HepG2 (cell line): ENCODE measurements around the gene PPP2R2D. TPM values are rescaled to one million over a fixed set of nuclear protein-coding genes. Genes with fewer than 3 reads are reported as not detected.
A peak's percentile ranks its signal among the peaks of the same experiment; 100 is the strongest.

Experiments used
- CBFB ChIP-seq: sonication (generic); formaldehyde crosslinking; IDR thresholded peaks from 2 replicates; pipeline ENCODE4 v1.4.0; 2020; ENCODE audit warnings: missing genetic modification reagents
- CREB1 ChIP-seq, 2 experiments: fragments of 450-650 bp in 1 of 2; IDR thresholded peaks; 2 replicates each; pipeline ENCODE4 v1.6.1; 2016 to 2017; ENCODE audit warnings: control low read depth in 1 of 2, mild to moderate bottlenecking in 1 of 2, missing compliant biosample characterization in 1 of 2, missing genetic modification characterization in 1 of 2
- SRY ChIP-seq: sonication (generic); formaldehyde crosslinking; IDR thresholded peaks from 2 replicates; pipeline ENCODE4 v1.8.0; 2022; ENCODE audit warnings: mild to moderate bottlenecking, missing genetic modification reagents
- ZFP41 ChIP-seq: sonication (generic); formaldehyde crosslinking; IDR thresholded peaks from 2 replicates; pipeline ENCODE4 v1.4.0; 2020; ENCODE audit warnings: mild to moderate bottlenecking, missing genetic modification reagents, borderline replicate concordance
- ZNF335 ChIP-seq: sonication (generic); formaldehyde crosslinking; IDR thresholded peaks from 2 replicates; pipeline ENCODE4 v1.4.0; 2020; ENCODE audit warnings: missing genetic modification reagents
- ZNF432 ChIP-seq: sonication (generic); formaldehyde crosslinking; IDR thresholded peaks from 2 replicates; pipeline ENCODE4 v1.5.0; 2020; ENCODE audit warnings: missing genetic modification reagents, mild to moderate bottlenecking, borderline replicate concordance
- ZNF75D ChIP-seq: sonication (generic); formaldehyde crosslinking; IDR thresholded peaks from 2 replicates; pipeline ENCODE4 v1.8.1; 2023; ENCODE audit warnings: missing genetic modification reagents, mild to moderate bottlenecking, borderline replicate concordance
- ZSCAN30 ChIP-seq: sonication (generic); formaldehyde crosslinking; IDR thresholded peaks from 2 replicates; pipeline ENCODE4 v1.5.0; 2020; ENCODE audit warnings: mild to moderate bottlenecking, missing genetic modification reagents
- polyA plus RNA-seq, 8 experiments: library from polyadenylated mRNA; depleted of rRNA in 3 of 8; stranded (reverse) in 7 of 8; unstranded in 1 of 8; fragments of >200 nt; fragmentation: Illumina TruSeq in 4 of 8; extraction: Trizol in 4 of 8; gene quantifications; 2 replicates each; pipeline versions ENCODE4 v1.2.1 to v1.2.3, GENCODE V29; 2011 to 2016; ENCODE audit warnings: low read depth in 4 of 8, missing spikeins in 1 of 8, mixed read lengths in 1 of 8; ENCODE audit not compliant: insufficient read depth in 1 of 8
- total RNA-seq, 5 experiments: library from RNA; depleted of rRNA; stranded (reverse); fragments of >200 nt; fragmentation: Illumina TruSeq; extraction: Trizol; gene quantifications; 2 replicates each; pipeline ENCODE4 v1.2.3, GENCODE V29; 2016; ENCODE audit warnings: low read depth in 1 of 5
- TF ChIP-seq, protein P1 (sequence below): sonication (generic); formaldehyde crosslinking; IDR thresholded peaks from 2 replicates; pipeline ENCODE4 v1.4.0; 2020; ENCODE audit warnings: missing genetic modification reagents, borderline replicate concordance
- TF ChIP-seq, protein P2 (sequence below): sonication (generic); formaldehyde crosslinking; IDR thresholded peaks from 2 replicates; pipeline ENCODE4 v1.5.1; 2020; ENCODE audit warnings: mild to moderate bottlenecking, missing genetic modification reagents
- TF ChIP-seq, protein P3 (sequence below): IDR thresholded peaks from 2 replicates; pipeline ENCODE4 v1.6.1; 2016; ENCODE audit warnings: mild to moderate bottlenecking
- TF ChIP-seq, protein P4 (sequence below): IDR thresholded peaks from 2 replicates; pipeline ENCODE4 v1.6.1; 2016; ENCODE audit warnings: control low read depth
- TF ChIP-seq, protein P5 (sequence below): sonication (generic); formaldehyde crosslinking; IDR thresholded peaks from 2 replicates; pipeline ENCODE4 v1.4.0; 2020; ENCODE audit warnings: missing genetic modification reagents
- TF ChIP-seq, protein P6 (sequence below): sonication (generic); formaldehyde crosslinking; IDR thresholded peaks from 2 replicates; pipeline ENCODE4 v1.4.0; 2020; ENCODE audit warnings: mild to moderate bottlenecking, missing genetic modification reagents

Gene PPP2R2D
- total and polyA plus RNA-seq, 2 of the 13 experiments (the other 11 are each of a cell fraction or from before 2014, with no cell fraction given), result 32.7 to 33.2 TPM

DNA sequence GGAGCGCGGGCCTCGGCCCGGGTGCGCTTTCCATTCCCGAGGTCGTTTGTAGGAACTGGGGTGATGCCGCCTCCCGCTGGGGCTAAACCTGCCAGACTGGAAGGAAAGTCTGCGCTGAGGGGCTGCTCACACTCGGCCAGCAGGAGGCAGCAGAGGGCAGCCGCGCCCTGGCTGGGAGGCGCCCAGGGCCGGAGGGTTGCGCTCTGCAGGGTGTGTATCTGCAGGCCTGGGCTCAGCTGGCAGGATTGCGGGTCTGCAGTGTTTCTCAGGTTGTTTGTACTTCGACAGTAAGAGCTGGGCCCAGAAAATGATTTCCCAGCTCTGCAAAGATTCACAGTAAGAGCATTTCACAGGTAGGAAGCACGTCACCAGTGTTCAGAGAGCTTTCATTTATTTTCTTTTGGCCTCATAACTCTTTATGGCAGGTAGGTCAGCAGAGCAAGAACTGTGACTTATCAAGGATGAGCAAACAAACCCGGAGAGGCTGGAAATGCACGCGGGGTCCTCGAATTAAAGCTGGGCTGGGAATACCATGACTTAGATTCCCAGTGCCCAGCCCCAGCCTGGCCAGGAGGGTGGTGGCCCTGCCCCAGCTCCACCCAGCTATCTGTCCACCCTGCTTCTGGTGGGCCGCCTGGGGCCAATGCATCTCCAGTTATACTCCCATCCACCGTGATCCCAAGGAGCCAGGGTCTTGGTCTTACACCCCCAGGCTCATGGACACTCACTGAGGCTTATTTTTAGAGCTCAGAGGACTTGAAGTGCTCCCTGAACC is 15.2 kb upstream of the PPP2R2D start (continued):
- no peak for TF ChIP-seq ZNF432
- TF ChIP-seq, protein P1, sequence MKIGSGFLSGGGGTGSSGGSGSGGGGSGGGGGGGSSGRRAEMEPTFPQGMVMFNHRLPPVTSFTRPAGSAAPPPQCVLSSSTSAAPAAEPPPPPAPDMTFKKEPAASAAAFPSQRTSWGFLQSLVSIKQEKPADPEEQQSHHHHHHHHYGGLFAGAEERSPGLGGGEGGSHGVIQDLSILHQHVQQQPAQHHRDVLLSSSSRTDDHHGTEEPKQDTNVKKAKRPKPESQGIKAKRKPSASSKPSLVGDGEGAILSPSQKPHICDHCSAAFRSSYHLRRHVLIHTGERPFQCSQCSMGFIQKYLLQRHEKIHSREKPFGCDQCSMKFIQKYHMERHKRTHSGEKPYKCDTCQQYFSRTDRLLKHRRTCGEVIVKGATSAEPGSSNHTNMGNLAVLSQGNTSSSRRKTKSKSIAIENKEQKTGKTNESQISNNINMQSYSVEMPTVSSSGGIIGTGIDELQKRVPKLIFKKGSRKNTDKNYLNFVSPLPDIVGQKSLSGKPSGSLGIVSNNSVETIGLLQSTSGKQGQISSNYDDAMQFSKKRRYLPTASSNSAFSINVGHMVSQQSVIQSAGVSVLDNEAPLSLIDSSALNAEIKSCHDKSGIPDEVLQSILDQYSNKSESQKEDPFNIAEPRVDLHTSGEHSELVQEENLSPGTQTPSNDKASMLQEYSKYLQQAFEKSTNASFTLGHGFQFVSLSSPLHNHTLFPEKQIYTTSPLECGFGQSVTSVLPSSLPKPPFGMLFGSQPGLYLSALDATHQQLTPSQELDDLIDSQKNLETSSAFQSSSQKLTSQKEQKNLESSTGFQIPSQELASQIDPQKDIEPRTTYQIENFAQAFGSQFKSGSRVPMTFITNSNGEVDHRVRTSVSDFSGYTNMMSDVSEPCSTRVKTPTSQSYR (CRISPR knock-in tag), result no peak
- TF ChIP-seq SRY (CRISPR knock-in tag), result no peak
- TF ChIP-seq, protein P2, sequence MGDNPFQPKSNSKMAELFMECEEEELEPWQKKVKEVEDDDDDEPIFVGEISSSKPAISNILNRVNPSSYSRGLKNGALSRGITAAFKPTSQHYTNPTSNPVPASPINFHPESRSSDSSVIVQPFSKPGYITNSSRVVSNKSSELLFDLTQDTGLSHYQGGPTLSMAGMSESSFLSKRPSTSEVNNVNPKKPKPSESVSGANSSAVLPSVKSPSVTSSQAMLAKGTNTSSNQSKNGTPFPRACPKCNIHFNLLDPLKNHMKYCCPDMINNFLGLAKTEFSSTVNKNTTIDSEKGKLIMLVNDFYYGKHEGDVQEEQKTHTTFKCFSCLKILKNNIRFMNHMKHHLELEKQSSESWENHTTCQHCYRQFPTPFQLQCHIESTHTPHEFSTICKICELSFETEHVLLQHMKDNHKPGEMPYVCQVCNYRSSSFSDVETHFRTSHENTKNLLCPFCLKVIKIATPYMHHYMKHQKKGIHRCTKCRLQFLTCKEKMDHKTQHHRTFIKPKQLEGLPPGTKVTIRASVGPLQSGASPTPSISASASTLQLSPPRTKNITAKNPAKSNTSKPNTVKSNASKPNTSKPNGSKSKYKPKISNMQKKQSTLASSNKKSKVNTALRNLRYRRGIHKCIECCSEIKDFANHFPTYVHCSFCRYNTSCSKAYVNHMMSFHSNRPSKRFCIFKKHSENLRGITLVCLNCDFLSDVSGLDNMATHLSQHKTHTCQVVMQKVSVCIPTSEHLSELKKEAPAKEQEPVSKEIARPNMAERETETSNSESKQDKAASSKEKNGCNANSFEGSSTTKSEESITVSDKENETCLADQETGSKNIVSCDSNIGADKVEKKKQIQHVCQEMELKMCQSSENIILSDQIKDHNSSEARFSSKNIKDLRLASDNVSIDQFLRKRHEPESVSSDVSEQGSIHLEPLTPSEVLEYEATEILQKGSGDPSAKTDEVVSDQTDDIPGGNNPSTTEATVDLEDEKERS, result no peak
- TF ChIP-seq CREB1 (IDR thresholded peaks at IDR 0.05), result no peak
- no peak for TF ChIP-seq CREB1 (CRISPR knock-in tag; IDR thresholded peaks at IDR 0.05)
- TF ChIP-seq ZFP41 (CRISPR knock-in tag), result no peak
- TF ChIP-seq ZNF75D, result no peak
- TF ChIP-seq CBFB (CRISPR knock-in tag), result no peak
- TF ChIP-seq ZNF335 (CRISPR knock-in tag), result no peak
- TF ChIP-seq ZSCAN30, result no peak
- TF ChIP-seq, protein P3, sequence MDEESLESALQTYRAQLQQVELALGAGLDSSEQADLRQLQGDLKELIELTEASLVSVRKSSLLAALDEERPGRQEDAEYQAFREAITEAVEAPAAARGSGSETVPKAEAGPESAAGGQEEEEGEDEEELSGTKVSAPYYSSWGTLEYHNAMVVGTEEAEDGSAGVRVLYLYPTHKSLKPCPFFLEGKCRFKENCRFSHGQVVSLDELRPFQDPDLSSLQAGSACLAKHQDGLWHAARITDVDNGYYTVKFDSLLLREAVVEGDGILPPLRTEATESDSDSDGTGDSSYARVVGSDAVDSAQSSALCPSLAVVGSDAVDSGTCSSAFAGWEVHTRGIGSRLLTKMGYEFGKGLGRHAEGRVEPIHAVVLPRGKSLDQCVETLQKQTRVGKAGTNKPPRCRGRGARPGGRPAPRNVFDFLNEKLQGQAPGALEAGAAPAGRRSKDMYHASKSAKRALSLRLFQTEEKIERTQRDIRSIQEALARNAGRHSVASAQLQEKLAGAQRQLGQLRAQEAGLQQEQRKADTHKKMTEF (CRISPR knock-in tag), result peak; percentile 39; the same call in 1 of the 2 replicates
- TF ChIP-seq, protein P4, sequence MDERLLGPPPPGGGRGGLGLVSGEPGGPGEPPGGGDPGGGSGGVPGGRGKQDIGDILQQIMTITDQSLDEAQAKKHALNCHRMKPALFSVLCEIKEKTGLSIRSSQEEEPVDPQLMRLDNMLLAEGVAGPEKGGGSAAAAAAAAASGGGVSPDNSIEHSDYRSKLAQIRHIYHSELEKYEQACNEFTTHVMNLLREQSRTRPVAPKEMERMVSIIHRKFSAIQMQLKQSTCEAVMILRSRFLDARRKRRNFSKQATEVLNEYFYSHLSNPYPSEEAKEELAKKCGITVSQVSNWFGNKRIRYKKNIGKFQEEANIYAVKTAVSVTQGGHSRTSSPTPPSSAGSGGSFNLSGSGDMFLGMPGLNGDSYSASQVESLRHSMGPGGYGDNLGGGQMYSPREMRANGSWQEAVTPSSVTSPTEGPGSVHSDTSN (CRISPR knock-in tag), result no peak
- TF ChIP-seq, protein P5, sequence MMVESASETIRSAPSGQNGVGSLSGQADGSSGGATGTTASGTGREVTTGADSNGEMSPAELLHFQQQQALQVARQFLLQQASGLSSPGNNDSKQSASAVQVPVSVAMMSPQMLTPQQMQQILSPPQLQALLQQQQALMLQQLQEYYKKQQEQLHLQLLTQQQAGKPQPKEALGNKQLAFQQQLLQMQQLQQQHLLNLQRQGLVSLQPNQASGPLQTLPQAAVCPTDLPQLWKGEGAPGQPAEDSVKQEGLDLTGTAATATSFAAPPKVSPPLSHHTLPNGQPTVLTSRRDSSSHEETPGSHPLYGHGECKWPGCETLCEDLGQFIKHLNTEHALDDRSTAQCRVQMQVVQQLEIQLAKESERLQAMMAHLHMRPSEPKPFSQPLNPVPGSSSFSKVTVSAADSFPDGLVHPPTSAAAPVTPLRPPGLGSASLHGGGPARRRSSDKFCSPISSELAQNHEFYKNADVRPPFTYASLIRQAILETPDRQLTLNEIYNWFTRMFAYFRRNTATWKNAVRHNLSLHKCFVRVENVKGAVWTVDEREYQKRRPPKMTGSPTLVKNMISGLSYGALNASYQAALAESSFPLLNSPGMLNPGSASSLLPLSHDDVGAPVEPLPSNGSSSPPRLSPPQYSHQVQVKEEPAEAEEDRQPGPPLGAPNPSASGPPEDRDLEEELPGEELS, result no peak
- TF ChIP-seq, protein P6, sequence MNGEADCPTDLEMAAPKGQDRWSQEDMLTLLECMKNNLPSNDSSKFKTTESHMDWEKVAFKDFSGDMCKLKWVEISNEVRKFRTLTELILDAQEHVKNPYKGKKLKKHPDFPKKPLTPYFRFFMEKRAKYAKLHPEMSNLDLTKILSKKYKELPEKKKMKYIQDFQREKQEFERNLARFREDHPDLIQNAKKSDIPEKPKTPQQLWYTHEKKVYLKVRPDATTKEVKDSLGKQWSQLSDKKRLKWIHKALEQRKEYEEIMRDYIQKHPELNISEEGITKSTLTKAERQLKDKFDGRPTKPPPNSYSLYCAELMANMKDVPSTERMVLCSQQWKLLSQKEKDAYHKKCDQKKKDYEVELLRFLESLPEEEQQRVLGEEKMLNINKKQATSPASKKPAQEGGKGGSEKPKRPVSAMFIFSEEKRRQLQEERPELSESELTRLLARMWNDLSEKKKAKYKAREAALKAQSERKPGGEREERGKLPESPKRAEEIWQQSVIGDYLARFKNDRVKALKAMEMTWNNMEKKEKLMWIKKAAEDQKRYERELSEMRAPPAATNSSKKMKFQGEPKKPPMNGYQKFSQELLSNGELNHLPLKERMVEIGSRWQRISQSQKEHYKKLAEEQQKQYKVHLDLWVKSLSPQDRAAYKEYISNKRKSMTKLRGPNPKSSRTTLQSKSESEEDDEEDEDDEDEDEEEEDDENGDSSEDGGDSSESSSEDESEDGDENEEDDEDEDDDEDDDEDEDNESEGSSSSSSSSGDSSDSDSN, result 0 out of 2 replicates have a peak, but pooled peaks have one; percentile 30
